BJ (cell line): Measurements from ENCODE around the gene EXOC6B. TPM values are rescaled to one million over a fixed set of nuclear protein-coding genes. Genes with fewer than 3 reads are reported as not detected.

Experiments
- CTCF ChIA-PET: fragments of 350-600 bp; formaldehyde crosslinking; extraction: SDS; loops from one replicate; lab custom pipeline; 2021; ENCODE audit warnings: antibody characterized with exemption, inconsistent platforms; lab: Yijun Ruan, JAX
- POLR2A ChIA-PET: fragments of 300-600 bp; sonication (Branson Sonifier 250); formaldehyde crosslinking; extraction: SDS; loops from one replicate; lab custom pipeline; 2021; ENCODE audit warnings: antibody characterized with exemption; lab: Charles Lee
- DNase-seq: peaks from one replicate; pipeline ENCODE4 v3.0.0-alpha.2; 2011; ENCODE audit warnings: low read depth
- H3K27me3 ChIP-seq: 2 replicates; pipeline ENCODE4 v1.6.0; 2011; ENCODE audit warnings: low read length; ENCODE audit not compliant: control insufficient read depth, insufficient read depth
- H3K36me3 ChIP-seq: 2 replicates; pipeline ENCODE4 v1.5.1; 2011; ENCODE audit warnings: low read length; ENCODE audit not compliant: control insufficient read depth, insufficient read depth
- H3K4me3 ChIP-seq: 2 replicates; pipeline ENCODE4 v1.5.1; 2011; ENCODE audit warnings: low read depth, mild to moderate bottlenecking, control low read depth, low read length
- CTCF ChIP-seq: IDR thresholded peaks from 2 replicates; pipeline ENCODE4 v1.5.1; 2011; ENCODE audit warnings: low read depth, mild to moderate bottlenecking, control low read depth, inconsistent platforms, low read length, moderate library complexity; ENCODE audit not compliant: insufficient read depth
- polyA plus RNA-seq: library from polyadenylated mRNA; depleted of rRNA; stranded (reverse); fragments of >200 nt; gene quantifications from 2 replicates; pipeline ENCODE4 v1.2.3, GENCODE V29; 2011

EXOC6B gene
- polyA plus RNA-seq, 1 experiment, result 15.5 TPM

- CTCF ChIA-PET, result interaction anchor here (0.5 kb wide), 1 partner anchor 91 kb away, joined by 5 read pairs; no protein-coding TSS in a partner anchor
Measured at GRCh38 chr2:72681016-72681995, 144.5 kb downstream of the EXOC6B start.

GRCh38 chr2:72678024-72678423, 147.8 kb downstream of the EXOC6B start:
- Histone ChIP-seq H3K27me3 (no peaks in the 10 kb centered on the region), H3K36me3 (no peaks in the 10 kb centered on the region), H3K4me3 (no peak overlapping the region)
- CTCF ChIA-PET, result no interaction called here
- TF ChIP-seq CTCF, result no peak
- no peak for DNase-seq
- POLR2A ChIA-PET, result no interaction called here

More at GRCh38 chr2:72681016-72681995, 144.5 kb downstream of the EXOC6B start:
- no peak for DNase-seq
- Histone ChIP-seq H3K27me3 (no peaks in the 10 kb centered on the region), H3K4me3 (no peak overlapping the region), H3K36me3 (no peaks in the 10 kb centered on the region)
- no peak for TF ChIP-seq CTCF
- POLR2A ChIA-PET, result no interaction called here

- CTCF ChIA-PET, result no interaction called here
- no peak for DNase-seq
- TF ChIP-seq CTCF, result no peak
- POLR2A ChIA-PET, result no interaction called here
- Histone ChIP-seq H3K4me3 (no peak overlapping the region), H3K27me3 (no peaks in the 10 kb centered on the region), H3K36me3 (no peaks in the 10 kb centered on the region)
Measured at GRCh38 chr2:72676341-72677025, 149.3 kb downstream of the EXOC6B start.

GRCh38 chr2:72674982-72675915, 150.6 kb downstream of the EXOC6B start:
- CTCF ChIA-PET, result interaction anchor here (0.6 kb wide), 2 partner anchors 71 to 80 kb away, joined by 3 read pairs; no protein-coding TSS in a partner anchor
- POLR2A ChIA-PET, result no interaction called here

More at GRCh38 chr2:72674982-72675915, 150.6 kb downstream of the EXOC6B start:
- Histone ChIP-seq H3K27me3 (no peaks in the 10 kb centered on the region), H3K4me3 (no peak overlapping the region), H3K36me3 (no peaks in the 10 kb centered on the region)
- DNase-seq, result no peak
- TF ChIP-seq CTCF, result no peak
